SU-DHL-6 (cell line): ENCODE data around the gene ACAD11.

Source experiments
- EZH2phosphoT487 ChIP-seq: fragments of 200-600 bp; sonication (generic), shearing (Covaris generic); conservative IDR thresholded peaks from 2 replicates; pipeline ENCODE4 v1.6.1; 2018; ENCODE audit warnings: mild to moderate bottlenecking, antibody characterized with exemption, low read length, moderate library complexity, mixed read lengths
- TF ChIP-seq, protein P1 (sequence below): fragments of 200-600 bp; sonication (generic); IDR thresholded peaks from one replicate; pipeline ENCODE4 v1.5.1; 2017; ENCODE audit warnings: antibody characterized with exemption, mild to moderate bottlenecking, low read length, moderate library complexity; ENCODE audit not compliant: insufficient read depth, poor library complexity, severe bottlenecking

GRCh38 chr3:132681421-132681820 lies 21.8 kb upstream of the ACAD11 start:
- TF ChIP-seq, protein P1, sequence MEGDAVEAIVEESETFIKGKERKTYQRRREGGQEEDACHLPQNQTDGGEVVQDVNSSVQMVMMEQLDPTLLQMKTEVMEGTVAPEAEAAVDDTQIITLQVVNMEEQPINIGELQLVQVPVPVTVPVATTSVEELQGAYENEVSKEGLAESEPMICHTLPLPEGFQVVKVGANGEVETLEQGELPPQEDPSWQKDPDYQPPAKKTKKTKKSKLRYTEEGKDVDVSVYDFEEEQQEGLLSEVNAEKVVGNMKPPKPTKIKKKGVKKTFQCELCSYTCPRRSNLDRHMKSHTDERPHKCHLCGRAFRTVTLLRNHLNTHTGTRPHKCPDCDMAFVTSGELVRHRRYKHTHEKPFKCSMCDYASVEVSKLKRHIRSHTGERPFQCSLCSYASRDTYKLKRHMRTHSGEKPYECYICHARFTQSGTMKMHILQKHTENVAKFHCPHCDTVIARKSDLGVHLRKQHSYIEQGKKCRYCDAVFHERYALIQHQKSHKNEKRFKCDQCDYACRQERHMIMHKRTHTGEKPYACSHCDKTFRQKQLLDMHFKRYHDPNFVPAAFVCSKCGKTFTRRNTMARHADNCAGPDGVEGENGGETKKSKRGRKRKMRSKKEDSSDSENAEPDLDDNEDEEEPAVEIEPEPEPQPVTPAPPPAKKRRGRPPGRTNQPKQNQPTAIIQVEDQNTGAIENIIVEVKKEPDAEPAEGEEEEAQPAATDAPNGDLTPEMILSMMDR = no peak
- no peak for TF ChIP-seq EZH2phosphoT487
